MCF 10A (cell line): ENCODE results near the gene P4HA1. TPM values are rescaled to one million over a fixed set of nuclear protein-coding genes. Genes with fewer than 3 reads are reported as not detected.

ENCODE experiments used
- BruUV-seq: library from RNA; stranded (reverse); fragments of 400-500 nt; replicated peaks from 2 replicates; lab custom pipeline; 2021; lab: Mats Ljungman, UMichigan
- CTCF ChIA-PET: fragments of 300-600 bp; sonication (Branson Sonifier 250); formaldehyde crosslinking; extraction: SDS; loops from one replicate; lab custom pipeline; 2021; ENCODE audit warnings: antibody characterized with exemption, inconsistent platforms; lab: Yijun Ruan, JAX
- POLR2A ChIA-PET: fragments of 300-600, 350-650 bp; sonication (Branson Sonifier 250); formaldehyde crosslinking; extraction: SDS; loops from one replicate; lab custom pipeline; 2020; ENCODE audit warnings: antibody characterized with exemption, inconsistent platforms; lab: Yijun Ruan, JAX
- DNase-seq: peaks from one replicate; pipeline ENCODE4 v3.0.0-alpha.2; 2018; ENCODE audit not compliant: unreplicated experiment
- H3K27ac Mint-ChIP-seq: one replicate; pipeline ENCODE4 v1.8.0; 2022; ENCODE audit warnings: mild to moderate bottlenecking, low read depth, mixed read lengths; ENCODE audit not compliant: unreplicated experiment
- H3K27me3 Mint-ChIP-seq: one replicate; pipeline ENCODE4 v1.8.0; 2022; ENCODE audit warnings: mixed read lengths; ENCODE audit not compliant: insufficient read depth, unreplicated experiment
- H3K36me3 Mint-ChIP-seq: one replicate; pipeline ENCODE4 v1.8.0; 2022; ENCODE audit warnings: mild to moderate bottlenecking, moderate library complexity, mixed read lengths; ENCODE audit not compliant: insufficient read depth, unreplicated experiment
- H3K4me1 Mint-ChIP-seq: one replicate; pipeline ENCODE4 v1.8.0; 2022; ENCODE audit warnings: mixed read lengths; ENCODE audit not compliant: insufficient read depth, unreplicated experiment
- H3K4me3 Mint-ChIP-seq: one replicate; pipeline ENCODE4 v1.8.0; 2022; ENCODE audit warnings: mild to moderate bottlenecking, moderate library complexity, mixed read lengths; ENCODE audit not compliant: unreplicated experiment
- H3K9me3 Mint-ChIP-seq: one replicate; pipeline ENCODE4 v1.8.0; 2022; ENCODE audit warnings: mixed read lengths; ENCODE audit not compliant: unreplicated experiment
- CTCF ChIP-seq: fragments of 200-600 bp; IDR thresholded peaks from one replicate; pipeline ENCODE4 v1.8.0; 2022; ENCODE audit warnings: antibody characterized with exemption, mild to moderate bottlenecking; ENCODE audit not compliant: unreplicated experiment
- intact Hi-C: fragments of 100-400 bp; cut with micrococcal nuclease; formaldehyde crosslinking; loops from 2 replicates; pipeline ENCODE4 v1.14.1; 2022
- total RNA-seq: library from RNA; stranded (reverse); gene quantifications from 2 replicates; pipeline ENCODE4 v1.2.3, GENCODE V29; 2022

Gene P4HA1
- total RNA-seq, 1 experiment from 2014 or later = 23.9 TPM

GRCh38 chr10:73053275-73053674 is 43.4 kb downstream of the P4HA1 start:
- DNase-seq = no peak
- Mint-ChIP-seq H3K36me3 (peaks cover 43% of the 10 kb centered on the region), H3K27me3 (no peaks in the 10 kb centered on the region), H3K4me3 (no peak overlapping the region), H3K4me1 (no peaks in the 10 kb centered on the region), H3K27ac (no peak overlapping the region), H3K9me3 (no peaks in the 10 kb centered on the region)
- BruUV-seq = no TSS peak
- CTCF ChIA-PET = no interaction called here
- intact Hi-C loops = no loop called here
- POLR2A ChIA-PET = interaction anchor here (0.9 to 1.0 kb wide), 2 partner anchors 9 to 42 kb away, joined by 3 read pairs; no protein-coding TSS in a partner anchor
- no peak for TF ChIP-seq CTCF

- Mint-ChIP-seq H3K4me1 (peaks cover 21% of the 10 kb centered on the region), H3K4me3 (peak overlapping the region; percentile 33), H3K27ac (peak overlapping the region; percentile 75), H3K9me3 (no peaks in the 10 kb centered on the region), H3K36me3 (peaks cover 31% of the 10 kb centered on the region), H3K27me3 (no peaks in the 10 kb centered on the region)
- DNase-seq = peak; percentile 89
- intact Hi-C loops = loop anchor here (10.0 kb wide), 1 partner anchor 160 kb away; no protein-coding TSS in a partner anchor
- ChIA-PET POLR2A (interaction anchor here (0.6 to 1.4 kb wide), 11 partner anchors 8 to 693 kb away, joined by 3 to 4 read pairs (median 3); partner anchors contain the start of gene NUDT13), CTCF (interaction anchor here (0.6 to 1.7 kb wide), 2 partner anchors 231 to 679 kb away, joined by 3 read pairs; no protein-coding TSS in a partner anchor)
- TSS peak; percentile 80 for BruUV-seq
- no peak for TF ChIP-seq CTCF
Measured at GRCh38 chr10:73044378-73045285, 52.0 kb downstream of the P4HA1 start.

GRCh38 chr10:73043766-73044377 is 52.8 kb downstream of the P4HA1 start:
- ChIA-PET POLR2A (interaction anchor here (0.5 to 1.4 kb wide), 13 partner anchors 9 to 692 kb away, joined by 3 to 4 read pairs (median 3); partner anchors contain the start of gene NUDT13), CTCF (interaction anchor here (0.6 to 1.7 kb wide), 2 partner anchors 230 to 678 kb away, joined by 3 read pairs; no protein-coding TSS in a partner anchor)
- H3K4me3 Mint-ChIP-seq = peak overlapping the region; percentile 33
- H3K36me3 Mint-ChIP-seq = peaks cover 38% of the 10 kb centered on the region
- no peaks in the 10 kb centered on the region for H3K9me3 Mint-ChIP-seq
- BruUV-seq = TSS peak; percentile 82
- no peaks in the 10 kb centered on the region for H3K27me3 Mint-ChIP-seq
- peaks cover 21% of the 10 kb centered on the region for H3K4me1 Mint-ChIP-seq
- H3K27ac Mint-ChIP-seq = peak overlapping the region; percentile 75
- intact Hi-C loops = loop anchor here (10.0 kb wide), 1 partner anchor 159 kb away; no protein-coding TSS in a partner anchor
- TF ChIP-seq CTCF = no peak
- DNase-seq = no peak
